DND-41 (cell line): Measurements from ENCODE around the gene PODXL.

Experiments used
- EZH2 ChIP-seq: IDR thresholded peaks from 3 replicates; pipeline ENCODE4 v1.6.1; 2012; ENCODE audit warnings: borderline replicate concordance, low read depth, mild to moderate bottlenecking, moderate library complexity, low read length, inconsistent platforms; ENCODE audit not compliant: severe bottlenecking
- TF ChIP-seq, protein P1 (sequence below): IDR thresholded peaks from 2 replicates; pipeline ENCODE4 v1.5.1; 2012; ENCODE audit warnings: borderline replicate concordance, low read length, moderate library complexity, mild to moderate bottlenecking; ENCODE audit not compliant: poor library complexity, severe bottlenecking; ENCODE audit errors: extremely low read depth

DNA sequence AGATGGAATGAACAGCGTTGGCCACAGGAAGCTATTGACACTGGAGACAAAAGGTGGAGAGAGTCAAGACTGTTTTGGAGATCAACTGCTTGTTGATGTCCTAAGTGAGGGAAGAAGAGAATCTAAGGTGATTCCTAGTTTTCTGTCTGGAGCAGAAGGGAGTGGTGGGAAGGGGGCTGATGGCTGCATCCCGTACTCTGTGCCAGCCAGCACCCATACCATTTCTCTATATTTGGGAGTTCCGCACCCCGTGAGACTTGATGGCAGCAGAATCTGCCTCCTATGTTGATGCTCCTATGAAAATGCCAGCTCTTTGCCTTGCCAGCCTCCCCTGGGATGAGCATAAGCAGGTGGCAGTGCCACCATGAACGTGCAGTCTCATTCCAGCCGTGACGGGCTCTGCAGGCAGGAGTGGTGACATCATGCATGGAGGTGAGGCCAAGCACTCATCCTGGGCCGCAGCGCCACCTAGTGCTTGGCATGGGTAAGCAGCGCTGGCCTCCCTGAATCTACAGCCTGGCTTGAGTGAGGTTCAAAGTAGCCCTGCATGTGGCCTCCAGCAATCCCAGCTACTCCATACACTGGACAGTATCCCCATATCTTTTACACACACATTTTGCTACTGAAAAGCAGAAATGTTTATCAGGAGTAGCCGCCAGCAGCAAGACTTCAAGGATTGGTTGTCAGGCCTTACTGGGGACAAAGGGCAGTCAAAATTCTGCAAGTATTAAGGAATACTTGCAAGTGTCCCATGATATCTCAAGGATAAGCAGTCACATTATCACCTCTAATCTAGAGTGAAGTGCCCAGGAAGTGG is 43.0 kb downstream of the PODXL start:
- TF ChIP-seq, protein P1, sequence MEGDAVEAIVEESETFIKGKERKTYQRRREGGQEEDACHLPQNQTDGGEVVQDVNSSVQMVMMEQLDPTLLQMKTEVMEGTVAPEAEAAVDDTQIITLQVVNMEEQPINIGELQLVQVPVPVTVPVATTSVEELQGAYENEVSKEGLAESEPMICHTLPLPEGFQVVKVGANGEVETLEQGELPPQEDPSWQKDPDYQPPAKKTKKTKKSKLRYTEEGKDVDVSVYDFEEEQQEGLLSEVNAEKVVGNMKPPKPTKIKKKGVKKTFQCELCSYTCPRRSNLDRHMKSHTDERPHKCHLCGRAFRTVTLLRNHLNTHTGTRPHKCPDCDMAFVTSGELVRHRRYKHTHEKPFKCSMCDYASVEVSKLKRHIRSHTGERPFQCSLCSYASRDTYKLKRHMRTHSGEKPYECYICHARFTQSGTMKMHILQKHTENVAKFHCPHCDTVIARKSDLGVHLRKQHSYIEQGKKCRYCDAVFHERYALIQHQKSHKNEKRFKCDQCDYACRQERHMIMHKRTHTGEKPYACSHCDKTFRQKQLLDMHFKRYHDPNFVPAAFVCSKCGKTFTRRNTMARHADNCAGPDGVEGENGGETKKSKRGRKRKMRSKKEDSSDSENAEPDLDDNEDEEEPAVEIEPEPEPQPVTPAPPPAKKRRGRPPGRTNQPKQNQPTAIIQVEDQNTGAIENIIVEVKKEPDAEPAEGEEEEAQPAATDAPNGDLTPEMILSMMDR: peak; percentile 98
- TF ChIP-seq EZH2: no peak
